Astrocyte of the cerebellum (primary cell): Measurements from ENCODE around the gene TRAPPC3L.
A peak's percentile ranks its signal among the peaks of the same experiment; 100 is the strongest.

Experiments
- DNase-seq: peaks from one replicate; pipeline ENCODE4 v3.0.0-alpha.2; 2011; ENCODE audit warnings: low read depth
- H3K4me3 ChIP-seq: 2 replicates; pipeline ENCODE4 v1.5.1; 2011; ENCODE audit warnings: mild to moderate bottlenecking, low read depth, low read length, moderate library complexity
- in situ Hi-C: cut with HindIII; loops from 2 replicates; pipeline ENCODE4 v1.10.0; 2017; ENCODE audit warnings: low sequenced_read_pairs
- TF ChIP-seq, protein P1 (sequence below): IDR thresholded peaks from 2 replicates; pipeline ENCODE4 v1.5.1; 2012; ENCODE audit warnings: low read length, low read depth, moderate library complexity, mild to moderate bottlenecking; ENCODE audit errors: missing control alignments

The TRAPPC3L gene

DNA sequence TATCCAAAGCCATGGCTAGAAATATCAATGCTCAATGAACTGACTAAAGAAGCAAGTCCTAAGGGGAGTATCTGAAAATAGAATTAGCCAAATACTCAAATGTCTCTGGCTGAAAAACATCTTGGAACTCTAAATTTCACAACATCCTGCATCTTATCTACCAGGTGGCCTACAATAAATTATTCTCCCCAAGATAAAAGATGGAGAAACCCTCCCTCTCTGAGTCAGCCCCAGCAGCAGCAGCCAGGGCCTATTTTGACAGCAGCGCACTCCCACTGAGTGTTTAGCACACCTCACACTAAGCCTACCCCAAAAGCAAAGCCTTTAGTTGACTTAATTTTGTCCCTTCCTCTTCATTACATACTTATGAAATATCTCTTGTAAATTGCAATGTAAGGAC is 78.4 kb downstream of the TRAPPC3L start:
- in situ Hi-C loops = no loop called here
- no peak for DNase-seq
- no peak overlapping the region for H3K4me3 ChIP-seq
- TF ChIP-seq, protein P1, sequence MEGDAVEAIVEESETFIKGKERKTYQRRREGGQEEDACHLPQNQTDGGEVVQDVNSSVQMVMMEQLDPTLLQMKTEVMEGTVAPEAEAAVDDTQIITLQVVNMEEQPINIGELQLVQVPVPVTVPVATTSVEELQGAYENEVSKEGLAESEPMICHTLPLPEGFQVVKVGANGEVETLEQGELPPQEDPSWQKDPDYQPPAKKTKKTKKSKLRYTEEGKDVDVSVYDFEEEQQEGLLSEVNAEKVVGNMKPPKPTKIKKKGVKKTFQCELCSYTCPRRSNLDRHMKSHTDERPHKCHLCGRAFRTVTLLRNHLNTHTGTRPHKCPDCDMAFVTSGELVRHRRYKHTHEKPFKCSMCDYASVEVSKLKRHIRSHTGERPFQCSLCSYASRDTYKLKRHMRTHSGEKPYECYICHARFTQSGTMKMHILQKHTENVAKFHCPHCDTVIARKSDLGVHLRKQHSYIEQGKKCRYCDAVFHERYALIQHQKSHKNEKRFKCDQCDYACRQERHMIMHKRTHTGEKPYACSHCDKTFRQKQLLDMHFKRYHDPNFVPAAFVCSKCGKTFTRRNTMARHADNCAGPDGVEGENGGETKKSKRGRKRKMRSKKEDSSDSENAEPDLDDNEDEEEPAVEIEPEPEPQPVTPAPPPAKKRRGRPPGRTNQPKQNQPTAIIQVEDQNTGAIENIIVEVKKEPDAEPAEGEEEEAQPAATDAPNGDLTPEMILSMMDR = no peak

GRCh38 chr6:116465246-116465645 is 80.2 kb downstream of the TRAPPC3L start:
- no peak for DNase-seq
- in situ Hi-C loops = no loop called here
- TF ChIP-seq, protein P1 = no peak
- no peak overlapping the region for H3K4me3 ChIP-seq

- in situ Hi-C loops = no loop called here
- TF ChIP-seq, protein P1 = no peak
- DNase-seq = no peak
- H3K4me3 ChIP-seq = no peak overlapping the region
Observed at GRCh38 chr6:116463301-116463700, 82.2 kb downstream of the TRAPPC3L start.

DNA sequence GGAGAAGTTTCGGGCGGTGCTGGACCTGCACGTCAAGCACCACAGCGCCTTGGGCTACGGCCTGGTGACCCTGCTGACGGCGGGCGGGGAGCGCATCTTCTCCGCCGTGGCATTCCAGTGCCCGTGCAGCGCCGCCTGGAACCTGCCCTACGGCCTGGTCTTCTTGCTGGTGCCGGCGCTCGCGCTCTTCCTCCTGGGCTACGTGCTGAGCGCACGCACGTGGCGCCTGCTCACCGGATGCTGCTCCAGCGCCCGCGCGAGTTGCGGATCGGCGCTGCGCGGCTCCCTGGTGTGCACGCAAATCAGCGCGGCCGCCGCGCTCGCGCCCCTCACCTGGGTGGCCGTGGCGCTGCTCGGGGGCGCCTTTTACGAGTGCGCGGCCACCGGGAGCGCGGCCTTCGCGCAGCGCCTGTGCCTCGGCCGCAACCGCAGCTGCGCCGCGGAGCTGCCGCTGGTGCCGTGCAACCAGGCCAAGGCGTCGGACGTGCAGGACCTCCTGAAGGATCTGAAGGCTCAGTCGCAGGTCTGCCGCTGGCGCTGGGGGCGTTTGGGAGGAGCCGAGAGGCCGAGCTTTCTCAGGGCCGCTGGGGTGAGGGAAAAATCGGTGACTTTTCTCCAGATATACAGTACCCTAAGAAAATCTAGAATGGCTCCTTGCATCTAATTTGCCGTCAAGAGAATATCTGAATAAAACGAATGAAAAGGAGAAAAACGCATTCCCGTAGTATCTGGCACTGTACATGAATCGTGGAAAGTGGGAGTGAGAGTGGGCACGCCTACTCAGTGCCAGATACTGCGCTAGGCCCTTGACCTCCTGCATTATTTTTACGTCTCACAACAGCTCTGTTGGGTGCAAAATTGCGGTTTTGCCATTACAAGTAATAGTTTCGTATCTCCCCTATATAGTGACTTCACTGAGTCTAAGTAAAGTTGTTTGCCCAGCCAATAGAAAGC is 83.3 kb downstream of the TRAPPC3L start:
- TF ChIP-seq, protein P1 = no peak
- in situ Hi-C loops = no loop called here
- no peak for DNase-seq
- peak overlapping the region; percentile 36 for H3K4me3 ChIP-seq

DNA sequence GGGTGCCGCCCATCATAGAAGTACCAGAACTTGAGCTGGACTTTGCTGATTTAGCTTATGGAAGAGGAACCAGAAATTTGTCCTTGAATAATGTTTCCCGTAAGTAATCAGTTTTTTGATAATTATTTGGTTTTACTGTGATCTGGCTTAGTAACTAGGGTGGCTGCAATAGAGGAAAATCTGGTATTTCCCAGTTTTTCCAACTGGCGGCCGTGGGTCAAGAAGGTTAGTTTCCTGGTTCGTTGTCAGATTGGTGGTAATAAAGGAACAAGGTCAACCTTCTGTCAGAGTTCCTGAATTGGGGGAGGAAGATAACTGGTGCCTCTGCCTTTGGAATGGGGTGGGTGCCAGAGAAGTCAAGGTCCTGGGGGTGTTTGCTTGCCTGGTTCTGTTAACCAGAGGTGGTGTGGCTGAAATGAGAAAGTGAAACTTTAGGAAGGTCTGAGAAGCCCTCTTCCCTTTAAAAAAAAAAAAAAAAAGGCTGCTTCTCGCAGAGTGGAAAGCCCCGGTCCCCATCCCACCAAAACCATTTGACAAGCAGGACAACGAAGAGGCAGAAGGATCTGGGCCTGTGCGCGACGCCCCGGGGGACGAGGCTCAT is 84.1 kb downstream of the TRAPPC3L start, which contains the start of gene CALHM6:
Gene CALHM6, plus strand, starts transcription at position 45 of the 601 bp plus-strand sequence. Its CDS starts 555 bp downstream, at position 600.
- TF ChIP-seq, protein P1 = no peak
- no peak for DNase-seq
- in situ Hi-C loops = no loop called here
- peak within 1 kb of the TSS; percentile 36 for H3K4me3 ChIP-seq

DNA sequence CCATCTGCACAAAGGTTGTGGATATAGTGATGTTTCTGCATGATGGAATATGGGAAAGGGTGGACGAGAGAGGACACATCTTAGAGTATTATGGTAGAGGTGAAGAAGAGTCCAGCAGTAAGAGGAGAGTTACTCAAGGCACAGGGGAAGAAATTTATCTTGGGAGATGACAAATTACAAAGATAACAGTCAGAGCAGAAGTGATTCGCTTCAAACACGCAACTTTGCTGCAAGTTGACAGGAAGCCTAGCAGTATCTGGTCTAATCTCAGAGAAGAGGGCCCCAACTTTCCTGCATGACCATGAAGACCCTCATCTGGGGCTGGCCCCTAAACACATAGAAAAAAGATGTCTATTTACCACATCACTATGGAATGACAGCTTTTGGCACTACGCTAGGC is 85.6 kb downstream of the TRAPPC3L start:
- TF ChIP-seq, protein P1 = no peak
- DNase-seq = no peak
- in situ Hi-C loops = no loop called here
- no peak overlapping the region for H3K4me3 ChIP-seq
